ENCODE results near the gene TMA7.

- no peak for TF ChIP-seq CTCF (IDR thresholded peaks at IDR 0.05; ENCODE audit: low read length)
- TF ChIP-seq EZH2phosphoT487 (IDR thresholded peaks at IDR 0.05; ENCODE audit: low read length) = no peak
These were observed 20.5 kb upstream of the TMA7 start for GRCh38 chr3:48419597-48419996.
